Measurements from ENCODE around the gene VKORC1. TPM values are rescaled to one million over a fixed set of nuclear protein-coding genes. Genes with fewer than 3 reads are reported as not detected.

The VKORC1 gene
- polyA plus RNA-seq, 3 donors = 59.2 to 113 (median 91.2) TPM

DNA sequence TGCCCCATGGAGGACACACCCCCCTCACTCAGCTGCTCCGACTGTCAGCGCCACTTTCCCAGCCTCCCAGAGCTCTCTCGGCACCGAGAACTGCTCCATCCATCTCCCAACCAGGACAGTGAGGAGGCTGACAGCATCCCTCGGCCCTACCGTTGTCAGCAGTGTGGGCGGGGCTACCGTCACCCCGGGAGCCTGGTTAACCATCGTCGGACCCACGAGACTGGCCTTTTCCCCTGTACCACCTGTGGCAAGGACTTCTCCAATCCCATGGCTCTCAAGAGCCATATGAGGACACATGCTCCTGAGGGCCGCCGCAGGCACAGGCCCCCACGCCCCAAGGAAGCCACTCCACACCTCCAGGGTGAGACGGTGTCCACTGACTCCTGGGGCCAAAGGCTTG, 18.3 kb downstream of the VKORC1 start:
- H3K4me3 ChIP-seq (replicated peaks in 1 of 3; ENCODE audit: low read depth in 2 of 3, low read length in 3 of 3) = no peak overlapping the region
- Mint-ChIP-seq H3K27ac (peak overlapping the region in 4 of 7 donors; percentile 42 to 70 (median 58)), H3K36me3 (peaks cover 50 to 59% of the 10 kb centered on the region in 2 donors), H3K27me3 (ENCODE audit: low read depth in 3 of 3) (peaks cover 0 to 2% (median 1%) of the 10 kb centered on the region in 3 donors), H3K9me3 (no peaks in the 10 kb centered on the region), H3K4me1 (peaks cover 44% of the 10 kb centered on the region), H3K4me3 (peak overlapping the region in 1 of 2 donors; percentile 37)
- intact Hi-C loops (cut with micrococcal nuclease) = no loop called here
- H3K9ac ChIP-seq (ENCODE audit: insufficient read depth, low read length, poor library complexity, severe bottlenecking) = no peak overlapping the region
- peaks cover 75% of the 10 kb centered on the region for H4K20me1 ChIP-seq (ENCODE audit: insufficient read depth, low read length)
- no peaks in the 10 kb centered on the region for H3K9me3 ChIP-seq (replicated peaks in 1 of 2; ENCODE audit: control insufficient read depth in 1 of 2, insufficient read depth in 1 of 2, low read length in 2 of 2)
- TF ChIP-seq, protein P1, sequence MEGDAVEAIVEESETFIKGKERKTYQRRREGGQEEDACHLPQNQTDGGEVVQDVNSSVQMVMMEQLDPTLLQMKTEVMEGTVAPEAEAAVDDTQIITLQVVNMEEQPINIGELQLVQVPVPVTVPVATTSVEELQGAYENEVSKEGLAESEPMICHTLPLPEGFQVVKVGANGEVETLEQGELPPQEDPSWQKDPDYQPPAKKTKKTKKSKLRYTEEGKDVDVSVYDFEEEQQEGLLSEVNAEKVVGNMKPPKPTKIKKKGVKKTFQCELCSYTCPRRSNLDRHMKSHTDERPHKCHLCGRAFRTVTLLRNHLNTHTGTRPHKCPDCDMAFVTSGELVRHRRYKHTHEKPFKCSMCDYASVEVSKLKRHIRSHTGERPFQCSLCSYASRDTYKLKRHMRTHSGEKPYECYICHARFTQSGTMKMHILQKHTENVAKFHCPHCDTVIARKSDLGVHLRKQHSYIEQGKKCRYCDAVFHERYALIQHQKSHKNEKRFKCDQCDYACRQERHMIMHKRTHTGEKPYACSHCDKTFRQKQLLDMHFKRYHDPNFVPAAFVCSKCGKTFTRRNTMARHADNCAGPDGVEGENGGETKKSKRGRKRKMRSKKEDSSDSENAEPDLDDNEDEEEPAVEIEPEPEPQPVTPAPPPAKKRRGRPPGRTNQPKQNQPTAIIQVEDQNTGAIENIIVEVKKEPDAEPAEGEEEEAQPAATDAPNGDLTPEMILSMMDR (IDR thresholded peaks at IDR 0.05) = no peak
- H3K36me3 ChIP-seq (replicated peaks in 1 of 2; ENCODE audit: control insufficient read depth in 1 of 2, insufficient read depth in 2 of 2, low read length in 2 of 2) = peaks cover 52 to 54% of the 10 kb centered on the region in 2 donors
- WGBS (ENCODE audit: insufficient coverage) = 87% methylated on average over 16 of the region's 16 CpGs
- H3K79me2 ChIP-seq (ENCODE audit: insufficient read depth, low read length) = peaks cover 92% of the 10 kb centered on the region
- DNase-seq = no peak
- H3K4me2 ChIP-seq (replicated peaks; ENCODE audit: extremely low read depth, low read length, poor library complexity, severe bottlenecking) = no peak overlapping the region
- H2AFZ ChIP-seq (ENCODE audit: insufficient read depth, low read depth, low read length, poor library complexity, severe bottlenecking) = no peak overlapping the region
- peaks cover 36 to 44% of the 10 kb centered on the region in 2 donors for H3K4me1 ChIP-seq (ENCODE audit: control insufficient read depth in 1 of 2, insufficient read depth in 2 of 2, low read length in 2 of 2)
- no peaks in the 10 kb centered on the region for H3K27me3 ChIP-seq (ENCODE audit: control insufficient read depth in 2 of 2, insufficient read depth in 2 of 2, low read length in 2 of 2)
- peak overlapping the region in 1 of 2 donors; percentile 50 for H3K27ac ChIP-seq (ENCODE audit: low read depth in 1 of 2, low read length in 2 of 2)

DNA sequence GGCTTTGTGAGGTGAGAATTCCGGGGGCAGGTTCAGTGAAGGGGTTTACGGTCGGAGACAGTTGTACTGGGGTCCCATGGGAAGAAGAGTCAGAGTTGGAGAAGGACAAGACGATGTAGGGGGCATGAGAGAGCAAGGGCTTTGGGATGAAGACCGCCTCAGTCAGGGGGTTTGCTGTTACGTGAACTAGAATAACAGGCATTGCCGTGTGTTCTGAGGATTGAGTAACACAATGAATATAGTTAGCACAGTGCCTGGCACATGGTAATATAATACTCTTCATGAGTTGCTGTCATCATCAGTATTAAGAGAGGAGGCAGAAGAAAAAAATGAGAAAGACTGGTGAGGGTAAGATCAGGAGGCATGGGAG, 19.8 kb downstream of the VKORC1 start:
- H3K27me3 ChIP-seq (ENCODE audit: control insufficient read depth in 2 of 2, insufficient read depth in 2 of 2, low read length in 2 of 2) = no peaks in the 10 kb centered on the region
- Mint-ChIP-seq H3K4me1 (peaks cover 42% of the 10 kb centered on the region), H3K27ac (peak overlapping the region; percentile 95 to 99 (median 97)), H3K9me3 (no peaks in the 10 kb centered on the region), H3K36me3 (peaks cover 38 to 44% of the 10 kb centered on the region in 2 donors), H3K27me3 (ENCODE audit: low read depth in 3 of 3) (peaks cover 0 to 2% (median 1%) of the 10 kb centered on the region in 3 donors), H3K4me3 (peak overlapping the region; percentile 90 to 97)
- WGBS (ENCODE audit: insufficient coverage) = 0% methylated on average over 5 of the region's 7 CpGs
- H3K9ac ChIP-seq (ENCODE audit: insufficient read depth, low read length, poor library complexity, severe bottlenecking) = peak overlapping the region; percentile 96
- peaks cover 36 to 42% of the 10 kb centered on the region in 2 donors for H3K4me1 ChIP-seq (ENCODE audit: control insufficient read depth in 1 of 2, insufficient read depth in 2 of 2, low read length in 2 of 2)
- intact Hi-C loops (cut with micrococcal nuclease) = loop anchor here (1.0 to 2.0 kb wide), 3 partner anchors 20 to 41 kb away; partner anchors contain the start of genes STX4 (in 1 of the 2) and VKORC1 (in 1 of the 2)
- H3K27ac ChIP-seq (ENCODE audit: low read depth in 1 of 2, low read length in 2 of 2) = peak overlapping the region; percentile 97 to 100
- H3K4me3 ChIP-seq (replicated peaks in 1 of 3; ENCODE audit: low read depth in 2 of 3, low read length in 3 of 3) = peak overlapping the region; percentile 92 to 98 (median 97)
- DNase-seq = peak in 2 of 3 donors; percentile 42 to 57
- H4K20me1 ChIP-seq (ENCODE audit: insufficient read depth, low read length) = peaks cover 60% of the 10 kb centered on the region
- TF ChIP-seq, protein P1 (IDR thresholded peaks at IDR 0.05) = no peak
- no peaks in the 10 kb centered on the region for H3K9me3 ChIP-seq (replicated peaks in 1 of 2; ENCODE audit: control insufficient read depth in 1 of 2, insufficient read depth in 1 of 2, low read length in 2 of 2)
- peaks cover 37 to 39% of the 10 kb centered on the region in 2 donors for H3K36me3 ChIP-seq (replicated peaks in 1 of 2; ENCODE audit: control insufficient read depth in 1 of 2, insufficient read depth in 2 of 2, low read length in 2 of 2)
- H3K79me2 ChIP-seq (ENCODE audit: insufficient read depth, low read length) = peaks cover 84% of the 10 kb centered on the region
- peak overlapping the region; percentile 99 for H3K4me2 ChIP-seq (replicated peaks; ENCODE audit: extremely low read depth, low read length, poor library complexity, severe bottlenecking)
- H2AFZ ChIP-seq (ENCODE audit: insufficient read depth, low read depth, low read length, poor library complexity, severe bottlenecking) = peak overlapping the region; percentile 83
